HepG2 (cell line): ENCODE data around the gene CD302. TPM values are rescaled to one million over a fixed set of nuclear protein-coding genes. Genes with fewer than 3 reads are reported as not detected.

Experiments used
- ATAC-seq: fragments of 200-7000 bp; cut with Tn5 transposase; 3 replicates; pipeline ENCODE4 v1.9.1; 2020; ENCODE audit warnings: mild to moderate bottlenecking, moderate library complexity
- BruUV-seq: library from RNA; stranded (reverse); fragments of 400-500 nt; replicated peaks from 2 replicates; lab custom pipeline; 2021; lab: Mats Ljungman, UMichigan
- CTCF ChIA-PET: fragments of 300-600 bp; formaldehyde crosslinking; extraction: SDS; loops from one replicate; lab custom pipeline; 2021; ENCODE audit warnings: low total read pairs, inconsistent platforms, low intra/inter-chr PET ratio; lab: Yijun Ruan, JAX
- POLR2A ChIA-PET: fragments of 350-600 bp; sonication (Branson Sonifier 250); formaldehyde crosslinking; loops from one replicate; lab custom pipeline; 2020; ENCODE audit warnings: antibody characterized with exemption, inconsistent platforms; lab: Yijun Ruan, JAX
- DNase-seq: peaks from one replicate; pipeline ENCODE4 v3.0.0-alpha.2; 2015; ENCODE audit warnings: low spot score
- FAIRE-seq: peaks from 3 replicates; lab custom pipeline; 2011; peaks lifted over from hg19 to GRCh38; lab: Jason Lieb, UNC
- H2AFZ ChIP-seq: one replicate; pipeline ENCODE4 v1.6.1; 2011; ENCODE audit warnings: low read length, inconsistent platforms
- H3K27ac ChIP-seq: fragments of 300-600 bp; 3 replicates; pipeline ENCODE4 v1.8.0; 2011; ENCODE audit warnings: mixed run types, mild to moderate bottlenecking, mixed read lengths, low read length, inconsistent platforms; ENCODE audit not compliant: insufficient read depth; ENCODE audit errors: extremely low read length
- H3K27me3 ChIP-seq, 2 experiments: fragments of 200-600 bp in 1 of 2; 2 replicates in 1 of 2; 3 replicates in 1 of 2; pipeline versions ENCODE4 v1.6.0 to v1.8.0; 2011; ENCODE audit warnings: low read length in 2 of 2, mild to moderate bottlenecking in 2 of 2, moderate library complexity in 2 of 2, inconsistent platforms in 1 of 2; ENCODE audit not compliant: insufficient read depth in 2 of 2, control insufficient read depth in 1 of 2
- H3K36me3 ChIP-seq, 2 experiments: fragments of 200-600 bp in 1 of 2; replicated peaks in 1 of 2; 2 replicates in 1 of 2; 3 replicates in 1 of 2; pipeline versions ENCODE4 v1.5.1 to v1.8.0; 2011; ENCODE audit warnings: low read length in 2 of 2, inconsistent platforms in 1 of 2; ENCODE audit not compliant: insufficient read depth in 2 of 2, control insufficient read depth in 1 of 2
- H3K4me1 ChIP-seq: 2 replicates; pipeline ENCODE4 v1.5.1; 2012; ENCODE audit warnings: low read length, inconsistent platforms; ENCODE audit not compliant: insufficient read depth
- H3K4me2 ChIP-seq: 2 replicates; pipeline ENCODE4 v1.6.0; 2011; ENCODE audit warnings: low read depth, low read length, inconsistent platforms
- H3K4me3 ChIP-seq, 3 experiments: fragments of 200-600 bp in 1 of 3; sonication (generic), shearing (Covaris generic) in 1 of 3; replicated peaks in 1 of 3; 2 replicates each; pipeline ENCODE4 v1.5.1; 2011 to 2016; ENCODE audit warnings: low read length in 3 of 3, inconsistent platforms in 2 of 3, low read depth in 2 of 3, mild to moderate bottlenecking in 2 of 3, control low read depth in 1 of 3, mixed read lengths in 1 of 3; ENCODE audit not compliant: insufficient read depth in 1 of 3
- H3K79me2 ChIP-seq: one replicate; pipeline ENCODE4 v1.6.1; 2011; ENCODE audit warnings: low read length, inconsistent platforms; ENCODE audit not compliant: insufficient read depth
- H3K9ac ChIP-seq: 2 replicates; pipeline ENCODE4 v1.6.0; 2011; ENCODE audit warnings: mild to moderate bottlenecking, low read depth, low read length, inconsistent platforms; ENCODE audit not compliant: insufficient read depth
- H3K9me3 ChIP-seq: 2 replicates; pipeline ENCODE4 v1.5.1; 2012; ENCODE audit warnings: mild to moderate bottlenecking, low read length
- H4K20me1 ChIP-seq: 2 replicates; pipeline ENCODE4 v1.6.0; 2011; ENCODE audit warnings: inconsistent platforms, mild to moderate bottlenecking, low read length, moderate library complexity; ENCODE audit not compliant: insufficient read depth
- CBFB ChIP-seq: sonication (generic); formaldehyde crosslinking; IDR thresholded peaks from 2 replicates; pipeline ENCODE4 v1.4.0; 2020; ENCODE audit warnings: missing genetic modification reagents
- CENPBD1 ChIP-seq: sonication (generic); formaldehyde crosslinking; IDR thresholded peaks from 2 replicates; pipeline ENCODE4 v1.8.0; 2022; ENCODE audit warnings: missing genetic modification reagents, low read depth, mild to moderate bottlenecking, borderline replicate concordance
- CENPT ChIP-seq: sonication (generic); formaldehyde crosslinking; IDR thresholded peaks from 2 replicates; pipeline ENCODE4 v1.8.0; 2022; ENCODE audit warnings: low read depth, mild to moderate bottlenecking, moderate library complexity, missing genetic modification reagents
- KLF16 ChIP-seq, 2 experiments: sonication (generic) in 1 of 2; formaldehyde crosslinking in 1 of 2; IDR thresholded peaks; 2 replicates each; pipeline versions ENCODE4 v1.6.1 to v1.8.0; 2016 to 2023; ENCODE audit warnings: missing genetic modification reagents in 2 of 2, missing compliant biosample characterization in 1 of 2
- NFE2L2 ChIP-seq: fragments of 150-350 bp; IDR thresholded peaks from 2 replicates; pipeline ENCODE4 v1.6.1; 2014; ENCODE audit warnings: low read length
- PRDM10 ChIP-seq: sonication (generic); formaldehyde crosslinking; IDR thresholded peaks from 2 replicates; pipeline ENCODE4 v1.4.0; 2020; ENCODE audit warnings: low read depth, missing genetic modification reagents
- RFX1 ChIP-seq: fragments of 450-650 bp; IDR thresholded peaks from 2 replicates; pipeline ENCODE4 v1.6.1; 2017
- RFX5 ChIP-seq: IDR thresholded peaks from 2 replicates; pipeline ENCODE4 v1.6.1; 2011; ENCODE audit warnings: low read depth, low read length, improper control_type of control experiment
- ZBTB33 ChIP-seq: sonication (generic); formaldehyde crosslinking; IDR thresholded peaks from 2 replicates; pipeline ENCODE4 v1.4.0; 2020; ENCODE audit warnings: missing genetic modification reagents
- ZBTB7B ChIP-seq: sonication (generic); formaldehyde crosslinking; IDR thresholded peaks from 2 replicates; pipeline ENCODE4 v1.4.0; 2020; ENCODE audit warnings: missing genetic modification reagents
- ZFYVE20 ChIP-seq: sonication (generic); formaldehyde crosslinking; IDR thresholded peaks from 2 replicates; pipeline ENCODE4 v1.8.0; 2023; ENCODE audit warnings: low read depth, mild to moderate bottlenecking, moderate library complexity, missing genetic modification reagents, borderline replicate concordance
- ZNF383 ChIP-seq: sonication (generic); formaldehyde crosslinking; IDR thresholded peaks from 2 replicates; pipeline ENCODE4 v1.4.0; 2020; ENCODE audit warnings: missing genetic modification reagents, mild to moderate bottlenecking, borderline replicate concordance
- ZNF510 ChIP-seq: sonication (generic); formaldehyde crosslinking; IDR thresholded peaks from 2 replicates; pipeline ENCODE4 v1.4.0; 2020; ENCODE audit warnings: low read depth, mild to moderate bottlenecking, missing genetic modification reagents
- ZNF747 ChIP-seq: sonication (generic); formaldehyde crosslinking; IDR thresholded peaks from 2 replicates; pipeline ENCODE4 v1.8.1; 2023; ENCODE audit warnings: missing genetic modification reagents, mild to moderate bottlenecking, borderline replicate concordance
- WGBS: methylation state at CpG from one replicate; pipeline ENCODE4 v1.1.6; 2017; ENCODE audit warnings: low lambda C conversion rate; 5-methylcytosine and 5-hydroxymethylcytosine counted together
- in situ Hi-C: cut with HindIII; loops from 2 replicates; pipeline ENCODE4 v1.10.0; 2017; ENCODE audit warnings: low pct_unique_long_range_greater_than_20kb; ENCODE audit not compliant: extremely low pct_ligation_motif_present
- intact Hi-C: fragments of 100-400 bp; cut with micrococcal nuclease; formaldehyde crosslinking; loops from one replicate; pipeline ENCODE4 v1.10.0; 2022; ENCODE audit not compliant: unreplicated experiment
- polyA plus RNA-seq, 8 experiments: library from polyadenylated mRNA; depleted of rRNA in 3 of 8; stranded (reverse) in 7 of 8; unstranded in 1 of 8; fragments of >200 nt; fragmentation: Illumina TruSeq in 4 of 8; extraction: Trizol in 4 of 8; gene quantifications; 2 replicates each; pipeline versions ENCODE4 v1.2.1 to v1.2.3, GENCODE V29; 2011 to 2016; ENCODE audit warnings: low read depth in 4 of 8, missing spikeins in 1 of 8, mixed read lengths in 1 of 8; ENCODE audit not compliant: insufficient read depth in 1 of 8
- total RNA-seq, 5 experiments: library from RNA; depleted of rRNA; stranded (reverse); fragments of >200 nt; fragmentation: Illumina TruSeq; extraction: Trizol; gene quantifications; 2 replicates each; pipeline ENCODE4 v1.2.3, GENCODE V29; 2016; ENCODE audit warnings: low read depth in 1 of 5

CD302 gene
- total and polyA plus RNA-seq, 2 of the 13 experiments (the other 11 are each of a cell fraction or from before 2014, with no cell fraction given), result 8.0 to 15.6 TPM

DNA sequence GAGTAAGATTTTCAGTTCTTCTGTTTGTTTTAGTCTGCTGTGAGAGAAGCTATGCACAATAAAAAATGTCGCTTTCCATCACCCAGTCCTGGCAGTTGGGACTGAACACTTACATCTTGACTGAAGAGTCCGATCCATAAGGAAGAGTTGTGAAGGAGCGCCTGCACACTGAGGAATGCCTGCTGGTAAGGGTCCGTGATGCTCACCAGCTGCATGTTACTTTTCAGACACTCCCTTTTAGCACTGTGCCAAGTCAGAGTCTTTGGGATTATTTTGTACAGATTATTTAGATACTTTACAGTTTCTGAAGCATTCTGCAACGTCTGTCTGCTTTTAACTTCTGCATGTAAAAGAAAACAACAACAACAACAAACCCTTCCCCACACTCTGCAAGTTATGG lies 42.6 kb upstream of the CD302 start:
- no TSS peak for BruUV-seq
- in situ Hi-C loops (no loop called here), intact Hi-C loops (no loop called here)
- ATAC-seq (no peak), FAIRE-seq (no peak), DNase-seq (no peak)
- TF ChIP-seq ZBTB33 (no peak), CBFB (no peak)
- H4K20me1 ChIP-seq, result no peaks in the 10 kb centered on the region
- no peak overlapping the region for H3K4me2 ChIP-seq
- H3K4me3 ChIP-seq, result no peak overlapping the region
- no peak overlapping the region for H3K27ac ChIP-seq
- no peaks in the 10 kb centered on the region for H3K4me1 ChIP-seq
- no peak overlapping the region for H2AFZ ChIP-seq
- H3K36me3 ChIP-seq, result no peaks in the 10 kb centered on the region
- WGBS, result 19% methylated on average over 5 of the region's 5 CpGs
- CTCF ChIA-PET, result no interaction called here
- H3K9ac ChIP-seq, result no peak overlapping the region
- H3K79me2 ChIP-seq, result no peaks in the 10 kb centered on the region
- no peaks in the 10 kb centered on the region for H3K9me3 ChIP-seq
- POLR2A ChIA-PET, result no interaction called here
- H3K27me3 ChIP-seq, result peaks cover 0 to 16% of the 10 kb centered on the region in 2 experiments; a peak in 2 of 5 replicates

DNA sequence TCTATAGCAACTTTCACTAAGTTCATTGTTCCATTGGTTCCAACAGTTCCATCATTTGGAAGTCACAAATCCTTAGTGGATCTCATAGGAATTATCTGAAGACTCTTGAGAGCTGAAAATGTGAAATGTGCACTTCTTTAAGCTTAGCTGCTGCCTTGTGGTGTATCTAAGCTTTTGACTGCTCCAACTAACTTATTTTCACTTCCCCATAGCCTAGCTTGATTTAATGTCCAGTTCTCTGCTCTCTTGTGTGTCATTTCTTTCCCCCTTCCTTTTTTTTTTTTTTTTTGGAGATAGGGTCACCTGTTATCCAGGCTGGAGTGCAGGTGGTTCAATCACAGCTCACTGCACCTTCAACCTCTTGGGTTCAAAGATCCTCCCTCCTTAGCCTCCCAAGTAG lies 34.9 kb upstream of the CD302 start:
- H3K36me3 ChIP-seq, result no peaks in the 10 kb centered on the region
- no peak overlapping the region for H3K4me3 ChIP-seq
- CTCF ChIA-PET, result no interaction called here
- H3K4me1 ChIP-seq, result no peaks in the 10 kb centered on the region
- no peaks in the 10 kb centered on the region for H4K20me1 ChIP-seq
- 0 out of 5 replicates have a peak, but pooled peaks cover 0 to 6% of the 10 kb centered on the region in 2 experiments for H3K27me3 ChIP-seq
- in situ Hi-C loops, result no loop called here
- H3K9ac ChIP-seq, result no peak overlapping the region
- H3K4me2 ChIP-seq, result no peak overlapping the region
- H3K79me2 ChIP-seq, result no peaks in the 10 kb centered on the region
- intact Hi-C loops, result no loop called here
- no peak for FAIRE-seq
- H3K27ac ChIP-seq, result no peak overlapping the region
- no peak for DNase-seq
- no peak overlapping the region for H2AFZ ChIP-seq
- BruUV-seq, result no TSS peak
- no peaks in the 10 kb centered on the region for H3K9me3 ChIP-seq
- ATAC-seq, result no peak
- POLR2A ChIA-PET, result no interaction called here
- TF ChIP-seq ZBTB7B (CRISPR knock-in tag) (no peak), ZNF510 (CRISPR knock-in tag) (no peak), KLF16 (CRISPR knock-in tag; IDR thresholded peaks at IDR 0.05) (no peak), ZNF747 (no peak), RFX5 (no peak), PRDM10 (no peak), RFX1 (no peak), CENPT (CRISPR knock-in tag) (no peak), NFE2L2 (no peak), ZNF383 (CRISPR knock-in tag) (no peak), CENPBD1 (no peak), ZFYVE20 (CRISPR knock-in tag) (no peak)
